Raji (cell line): Measurements from ENCODE around the gene PANX2.
A peak's percentile ranks its signal among the peaks of the same experiment; 100 is the strongest.

ENCODE experiments used
- POLR2A ChIP-seq: IDR thresholded peaks from 2 replicates; pipeline ENCODE4 v1.6.1; 2011; ENCODE audit warnings: low read depth, low read length, control low read depth; ENCODE audit not compliant: insufficient read depth

PANX2 gene

DNA sequence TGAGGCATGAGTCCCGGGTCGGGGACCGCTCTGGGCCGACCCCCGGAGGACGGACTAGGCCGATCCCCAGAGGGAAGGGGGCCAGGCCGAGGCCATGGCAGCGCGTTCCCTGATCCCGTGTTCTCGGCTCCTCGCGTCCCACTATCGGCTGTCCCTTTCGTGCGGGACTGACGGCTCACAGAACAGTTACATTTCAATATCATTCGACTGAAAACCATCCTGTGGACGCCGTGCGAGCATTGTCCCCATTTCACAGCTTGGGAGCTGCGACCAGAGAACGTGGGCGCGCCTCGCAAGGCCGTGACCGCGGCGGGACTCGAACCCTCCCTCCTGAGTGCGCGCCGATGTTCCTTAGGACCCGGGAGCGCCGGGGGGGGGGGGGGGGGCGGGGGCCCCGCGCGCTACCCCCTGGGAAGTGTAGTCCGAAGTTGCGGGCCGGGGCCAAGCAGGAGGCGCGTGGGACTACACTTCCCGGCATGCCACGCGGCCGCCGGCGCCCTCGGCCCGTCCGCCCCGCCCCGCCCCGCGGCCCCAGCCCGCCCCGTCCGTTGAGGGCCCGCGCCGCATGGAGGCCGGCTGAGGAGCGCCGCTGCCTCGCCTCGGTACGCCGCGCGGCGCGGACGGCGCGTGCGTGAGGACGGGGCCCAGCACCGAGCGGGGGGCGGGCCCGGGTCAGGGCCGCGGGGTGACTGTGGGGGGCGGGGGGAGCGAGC is 15.0 kb downstream of the PANX2 start, which contains the start of gene TRABD:
TSS of gene TRABD (plus strand) at position 539 of the 713 bp plus-strand sequence. CDS start 7,148 bp downstream, outside the sequence.
- peak; percentile 54 for TF ChIP-seq POLR2A

DNA sequence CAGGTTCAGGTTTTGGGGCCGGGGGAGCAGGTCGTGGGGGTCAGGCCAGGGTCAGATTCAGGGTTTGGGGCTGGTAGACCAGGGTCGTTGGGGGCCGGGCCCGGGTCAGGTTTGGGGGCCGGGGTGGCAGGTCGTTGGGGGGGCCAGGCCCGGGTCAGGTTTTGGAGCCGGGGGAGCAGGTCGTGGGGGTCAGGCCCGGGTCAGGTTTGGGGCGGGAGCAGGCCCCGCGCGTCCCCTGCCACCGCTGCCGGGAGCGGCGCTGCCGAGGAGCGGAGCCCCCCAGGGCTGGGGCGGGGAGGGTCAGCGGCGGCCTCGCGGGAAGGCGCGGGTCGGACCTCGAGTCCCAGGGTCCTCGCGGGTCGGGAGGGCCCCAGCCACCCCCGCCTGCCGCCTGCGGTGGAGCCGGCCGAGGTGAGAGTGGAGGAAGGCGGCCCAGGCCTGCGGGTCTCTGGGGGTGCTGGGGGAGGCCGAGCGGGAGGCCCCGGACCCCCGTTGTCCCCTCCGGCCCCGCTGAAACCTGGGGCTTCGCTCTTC is 15.7 kb downstream of the PANX2 start:
- no peak for TF ChIP-seq POLR2A

DNA sequence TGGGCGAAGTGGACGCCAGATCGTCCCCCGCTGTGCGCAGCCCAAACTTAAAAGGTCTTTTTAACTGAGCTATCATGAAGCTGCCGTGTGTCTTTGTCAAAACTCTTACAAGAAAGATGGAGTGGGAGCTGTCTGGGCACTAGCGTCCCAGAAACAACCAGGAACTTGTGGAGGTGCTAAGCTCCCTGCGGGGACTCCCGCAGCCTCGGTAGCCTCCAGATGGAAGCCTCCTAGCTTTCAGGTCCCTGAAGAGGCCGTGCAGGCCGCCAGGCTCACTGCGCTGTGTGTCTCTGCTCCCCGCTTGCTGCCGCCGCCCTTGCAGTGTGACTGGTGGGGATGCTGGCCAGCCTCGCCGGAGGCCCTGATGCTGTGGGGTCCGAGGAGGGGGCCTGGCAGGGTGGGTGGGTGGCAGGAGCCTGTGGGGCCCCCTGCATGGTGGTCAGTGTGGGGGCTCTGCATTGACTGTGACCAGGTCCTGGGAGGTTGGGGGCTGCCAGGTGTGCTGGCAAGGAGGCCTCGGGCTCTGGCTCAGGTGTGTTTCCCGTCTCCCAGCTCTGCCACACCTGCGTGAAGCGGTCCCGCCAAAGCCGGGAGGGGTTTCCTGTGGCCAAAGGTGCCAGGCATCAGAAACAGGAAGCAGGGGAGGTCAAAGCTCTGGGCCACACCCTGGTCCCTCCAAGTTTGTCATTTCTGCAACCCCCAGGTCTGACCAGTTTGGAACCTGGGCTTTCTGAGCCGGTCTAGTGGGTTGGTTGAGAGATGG is 16.4 kb downstream of the PANX2 start:
- TF ChIP-seq POLR2A: no peak; the same call in 1 of the 2 replicates

DNA sequence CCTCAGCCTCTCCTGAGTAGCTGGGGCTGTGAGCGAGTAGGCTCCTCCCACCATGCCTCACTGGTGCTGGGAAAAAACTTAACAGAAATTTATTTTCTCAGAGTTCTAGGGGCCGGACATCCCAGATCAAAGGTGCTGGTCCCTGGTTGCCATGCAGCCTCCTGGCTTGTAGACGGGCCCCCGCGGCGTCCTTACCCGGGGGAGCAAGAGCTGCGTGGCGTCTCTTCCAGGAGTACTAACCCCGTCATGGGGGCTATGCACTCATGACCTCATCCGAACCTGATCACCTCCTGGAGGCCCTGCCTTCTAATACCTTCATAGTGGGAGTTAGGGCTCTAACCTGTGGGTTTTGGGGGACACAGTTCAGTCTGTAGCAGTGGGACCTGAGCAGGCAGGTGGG is 17.8 kb downstream of the PANX2 start:
- TF ChIP-seq POLR2A: no peak

DNA sequence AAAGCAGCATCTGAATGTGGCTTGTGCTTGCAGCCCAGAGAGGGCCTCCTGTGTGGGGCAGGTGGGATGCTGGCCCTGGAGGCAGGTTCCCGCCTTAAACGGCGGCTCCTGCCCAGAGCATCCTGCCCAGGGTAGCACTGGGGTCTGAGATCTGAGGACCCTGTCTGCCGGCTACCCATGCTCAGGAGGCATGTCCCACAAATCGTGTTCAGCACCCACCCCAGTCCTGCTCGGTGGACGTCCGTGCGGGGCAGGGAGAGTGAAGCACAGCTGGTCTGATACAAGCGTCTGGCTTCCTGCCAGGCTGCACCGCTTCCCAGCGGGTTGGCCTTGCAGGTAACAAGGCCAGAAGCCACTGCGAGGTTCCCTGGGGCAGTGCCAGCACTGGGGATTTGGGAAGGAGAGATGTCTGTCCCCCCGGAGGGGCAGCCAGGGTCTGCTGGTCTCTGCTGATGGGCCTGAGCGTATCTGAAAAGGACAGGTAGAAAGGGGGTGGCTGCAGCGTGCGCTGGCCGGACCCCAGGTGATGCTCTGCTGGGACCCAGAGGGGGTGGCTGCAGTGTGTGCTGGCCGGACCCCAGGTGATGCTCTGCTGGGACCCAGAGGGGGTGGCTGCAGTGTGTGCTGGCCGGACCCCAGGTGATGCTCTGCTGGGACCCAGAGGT is 18.8 kb downstream of the PANX2 start:
- no peak for TF ChIP-seq POLR2A

DNA sequence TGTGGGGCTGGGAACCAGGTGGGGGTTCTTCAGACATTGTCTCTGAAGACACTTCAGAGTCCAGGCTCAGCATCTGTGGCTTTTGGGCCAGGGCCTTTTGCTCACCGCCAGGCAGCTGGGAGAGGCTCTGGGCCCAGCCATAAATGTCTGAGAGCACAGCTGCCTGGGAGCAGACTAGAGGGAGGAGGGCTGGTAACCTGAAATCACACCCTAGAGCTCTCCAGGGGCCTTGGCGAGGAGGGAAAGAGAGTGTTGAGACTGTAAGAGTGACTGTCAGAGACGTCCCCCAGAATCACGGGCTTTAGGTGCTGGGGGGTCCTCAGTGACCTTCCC is 19.3 kb downstream of the PANX2 start:
- no peak for TF ChIP-seq POLR2A

DNA sequence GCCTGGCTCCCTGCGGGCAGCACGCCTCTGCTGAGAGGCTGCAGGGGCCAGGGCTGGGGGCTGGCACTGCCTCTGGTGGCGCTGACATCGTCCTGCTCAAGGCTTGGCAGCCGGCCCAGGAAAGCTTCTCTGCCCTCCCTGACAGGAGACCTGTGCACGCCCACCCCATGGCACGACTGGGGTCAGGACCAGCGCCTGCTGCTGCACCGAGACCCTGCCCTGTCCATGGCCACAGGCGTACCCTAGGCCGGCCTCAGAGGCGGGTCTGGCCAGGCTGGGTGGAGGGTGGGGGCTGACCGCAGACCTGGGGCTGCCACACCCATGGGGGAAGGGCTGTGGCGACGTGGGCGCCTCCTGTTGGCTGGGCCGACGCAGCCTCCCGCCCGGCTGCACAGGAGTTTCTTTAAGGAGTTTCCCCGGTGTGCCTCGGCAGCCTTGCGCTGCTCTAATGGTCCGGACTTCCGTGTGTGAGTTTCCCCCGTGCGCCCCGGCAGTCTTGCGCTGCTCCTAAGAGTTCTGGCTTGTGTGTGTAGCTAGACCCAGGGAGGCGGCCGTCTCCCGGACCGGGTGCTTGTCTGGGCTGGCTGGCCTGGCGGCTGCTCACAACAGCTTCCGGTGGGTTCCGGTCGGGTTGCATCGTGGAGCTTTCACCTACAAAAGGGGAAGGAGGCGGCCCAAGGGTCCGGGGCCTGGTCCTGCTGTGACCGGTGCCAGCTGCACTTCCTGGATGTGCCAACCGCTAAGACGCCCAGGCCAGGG is 19.8 kb downstream of the PANX2 start:
- peak; percentile 68; the same call in 1 of the 2 replicates for TF ChIP-seq POLR2A

DNA sequence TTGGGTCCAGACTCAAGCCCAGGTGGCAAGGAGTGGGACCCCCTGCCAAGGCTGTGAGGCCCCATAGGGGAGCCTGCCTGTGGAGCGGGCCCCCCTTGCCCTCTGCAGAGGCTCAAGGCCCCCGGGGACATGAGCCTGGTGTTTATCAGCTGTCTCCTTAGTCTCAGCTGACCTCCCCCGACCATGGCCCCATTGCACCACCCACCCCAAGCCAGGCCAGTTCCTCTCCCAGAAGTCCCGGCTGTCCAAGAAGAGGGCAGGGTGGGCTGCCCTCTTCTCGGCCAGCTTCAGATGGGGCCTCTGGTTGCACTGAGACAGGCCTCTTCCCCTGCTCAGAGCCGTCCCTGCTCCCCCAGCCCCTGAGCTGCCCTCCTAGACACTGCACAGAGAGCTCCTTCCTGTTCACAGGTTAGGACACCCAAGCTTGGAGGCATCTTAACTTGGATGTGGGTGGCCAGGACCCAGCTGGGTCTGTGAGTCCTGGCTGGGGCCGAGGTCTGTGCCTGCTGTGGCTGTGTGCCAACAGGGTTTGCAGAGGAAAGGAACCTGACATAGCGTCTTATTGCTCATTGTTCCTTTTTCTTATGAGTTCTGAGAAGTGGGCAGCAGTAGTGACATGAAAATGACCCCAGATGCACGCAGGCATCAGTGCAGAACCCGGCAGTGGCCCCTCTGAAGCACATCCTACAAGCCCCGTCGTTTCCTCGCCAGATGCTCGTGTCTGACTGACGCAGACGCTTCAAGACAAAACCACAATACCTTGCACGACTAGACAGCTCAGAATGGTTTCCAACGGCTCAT is 20.6 kb downstream of the PANX2 start:
- TF ChIP-seq POLR2A: peak; percentile 52

DNA sequence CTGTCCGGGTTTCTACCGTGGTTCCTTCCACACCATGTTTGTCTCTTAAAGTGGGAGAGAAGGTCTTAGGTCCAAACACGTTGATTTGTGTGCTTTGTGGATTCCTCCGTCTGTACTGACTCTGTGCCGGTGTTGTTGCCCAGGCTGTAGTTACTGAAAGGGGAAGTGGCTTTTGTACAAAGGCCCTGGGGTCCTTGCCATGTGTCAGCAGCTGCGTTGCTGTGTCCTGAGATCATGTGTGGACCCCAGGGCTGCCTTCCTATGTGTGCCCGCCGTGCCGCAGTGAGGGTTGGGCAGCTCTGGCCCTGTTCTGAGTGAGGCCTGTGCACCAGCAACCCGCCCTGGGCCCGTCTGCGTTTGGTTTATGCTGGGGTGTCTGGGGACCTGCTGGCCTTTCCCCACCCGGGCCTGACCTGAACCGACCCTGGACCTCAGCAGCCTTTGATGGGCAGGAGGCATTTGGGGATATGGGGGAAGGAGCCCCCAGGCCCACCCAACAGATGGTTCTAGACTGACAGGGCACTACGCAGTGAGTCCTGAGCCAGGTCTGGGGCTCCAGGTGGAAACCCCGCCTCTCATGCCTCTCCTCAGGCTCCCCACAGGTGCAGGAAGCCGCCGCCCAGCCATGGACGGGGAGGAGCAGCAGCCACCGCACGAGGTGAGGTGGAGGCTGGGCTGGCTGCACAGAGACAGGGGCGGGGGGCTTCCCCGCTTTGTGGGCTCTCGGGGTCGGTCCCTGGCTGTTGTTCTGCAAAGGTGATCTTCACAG is 22.1 kb downstream of the PANX2 start:
- TF ChIP-seq POLR2A: peak; percentile 36; the same call in 1 of the 2 replicates

DNA sequence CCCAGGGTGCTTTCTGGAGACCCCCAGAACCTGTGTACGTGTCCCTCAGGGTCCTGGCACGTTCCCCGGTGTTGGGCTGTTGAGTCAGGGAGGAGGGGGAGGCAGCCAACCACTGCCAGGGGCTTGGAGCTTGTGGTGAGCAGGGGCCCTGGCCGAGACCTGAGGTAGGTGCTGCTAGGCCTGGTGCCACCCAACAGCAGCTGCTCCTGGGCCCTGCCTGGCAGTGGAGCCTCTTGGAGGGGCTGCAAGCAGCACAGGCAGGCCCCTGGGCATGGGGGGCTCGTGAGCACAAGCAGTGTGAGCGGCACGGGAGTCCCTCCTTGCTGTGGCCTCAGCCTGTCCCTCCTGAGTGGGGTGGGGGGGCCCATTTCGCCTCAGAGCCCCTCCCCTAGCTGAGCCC is 23.1 kb downstream of the PANX2 start:
- TF ChIP-seq POLR2A: no peak

DNA sequence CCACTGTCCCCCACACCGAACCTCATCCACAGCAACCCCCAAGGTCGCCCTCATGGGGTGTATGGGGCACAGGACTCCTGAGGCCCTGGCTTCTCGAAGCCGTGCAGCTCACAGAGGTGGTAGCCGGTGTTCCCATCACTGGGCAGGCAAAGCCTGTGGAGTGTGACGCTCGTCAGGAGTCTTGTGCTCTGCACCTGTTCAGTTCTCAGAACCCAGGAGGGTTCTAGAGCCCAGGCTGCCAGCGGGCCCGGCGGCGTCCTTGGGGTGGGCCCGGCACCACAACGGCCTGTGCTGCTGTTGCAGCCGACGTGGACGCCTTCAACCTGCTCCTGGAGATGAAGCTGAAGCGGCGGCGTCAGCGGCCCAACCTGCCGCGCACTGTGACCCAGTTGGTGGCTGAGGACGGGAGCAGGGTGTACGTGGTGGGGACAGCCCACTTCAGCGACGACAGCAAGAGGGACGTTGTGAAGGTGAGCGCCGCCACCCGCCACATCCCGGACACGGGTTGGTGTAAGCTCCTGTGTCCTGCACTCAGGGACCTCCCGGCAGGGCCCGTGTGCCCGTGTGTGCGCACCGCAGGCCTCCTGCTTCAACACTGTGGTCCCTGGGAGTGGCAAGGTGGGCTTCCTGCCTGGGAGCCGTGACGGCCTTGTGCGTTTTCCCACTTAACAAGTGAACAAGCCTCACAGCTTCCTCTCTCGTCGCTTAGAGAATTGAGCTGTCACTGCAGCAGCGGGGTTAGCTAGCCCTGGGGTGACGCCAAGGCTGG is 23.7 kb downstream of the PANX2 start:
- no peak for TF ChIP-seq POLR2A

DNA sequence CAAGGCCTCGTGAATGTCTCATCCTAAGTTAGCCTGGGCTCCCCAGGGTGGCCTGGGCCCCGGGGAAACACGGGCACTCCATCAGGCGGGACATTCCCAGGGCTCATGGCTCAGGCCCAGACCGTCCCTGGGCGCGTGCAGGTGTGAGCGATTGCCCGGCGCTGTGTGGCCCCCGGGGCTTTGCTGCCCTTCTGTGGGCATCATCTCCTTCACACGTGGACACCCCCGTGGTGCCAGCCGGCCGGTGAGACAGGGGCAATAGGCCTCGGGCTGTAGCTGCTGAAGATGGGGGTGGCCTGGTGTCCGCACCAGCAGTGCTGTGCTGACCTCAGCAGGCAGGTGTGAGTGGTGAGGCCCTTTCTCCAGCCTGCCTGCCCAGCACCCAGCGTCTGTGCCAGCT is 25.7 kb downstream of the PANX2 start:
- no peak for TF ChIP-seq POLR2A
